ENCODE results near the gene GRIK1.

Gene GRIK1

DNA sequence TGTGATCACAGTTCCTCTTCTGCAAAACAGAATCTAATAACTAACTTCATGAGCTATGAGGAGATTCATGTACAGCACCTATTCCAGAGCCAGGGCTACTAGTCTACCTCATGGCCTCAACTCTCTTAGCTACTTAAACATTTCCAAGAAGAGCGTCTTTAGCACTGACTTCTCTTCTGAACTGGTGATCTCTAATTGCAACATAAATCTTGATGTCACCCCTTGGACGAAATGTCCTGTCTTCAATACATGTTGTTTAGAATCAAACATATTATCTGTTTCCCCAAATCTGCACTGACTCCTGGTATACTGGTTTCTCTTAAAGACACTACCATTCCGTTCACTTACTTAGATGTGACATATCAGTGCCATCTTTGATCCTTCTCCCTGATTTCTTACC lies 88.2 kb downstream of the GRIK1 start:
- Histone ChIP-seq H3K36me3 (ENCODE audit: insufficient read depth, low read length) (no peaks in the 10 kb centered on the region), H3K79me2 (ENCODE audit: insufficient read depth, low read length) (no peaks in the 10 kb centered on the region), H4K20me1 (ENCODE audit: insufficient read depth, low read length) (no peaks in the 10 kb centered on the region), H3K9me2 (ENCODE audit: low read depth, low read length) (no peaks in the 10 kb centered on the region), H3K4me2 (ENCODE audit: low read length) (no peak overlapping the region), H3K27ac (ENCODE audit: low read depth, low read length, poor library complexity, severe bottlenecking) (no peak overlapping the region), H3K4me3 (ENCODE audit: low read depth, low read length, poor library complexity, severe bottlenecking) (no peak overlapping the region), H3K4me1 (ENCODE audit: insufficient read depth, low read length, severe bottlenecking) (no peaks in the 10 kb centered on the region), H3F3A (ENCODE audit: insufficient read depth, low read length) (no peaks in the 10 kb centered on the region), H3K9me3 (ENCODE audit: low read length) (no peaks in the 10 kb centered on the region), H3K9ac (ENCODE audit: low read length) (no peak overlapping the region), H3K27me3 (ENCODE audit: insufficient read depth, low read length) (no peaks in the 10 kb centered on the region), H2AFZ (ENCODE audit: low read length) (no peak overlapping the region)
- TF ChIP-seq CTCF (IDR thresholded peaks at IDR 0.05; ENCODE audit: low read length) (no peak), EZH2 (IDR thresholded peaks at IDR 0.05; ENCODE audit: borderline replicate concordance, low read length) (no peak)

- Histone ChIP-seq H2AFZ (ENCODE audit: low read length) (no peak overlapping the region), H3K9me2 (ENCODE audit: low read depth, low read length) (no peaks in the 10 kb centered on the region), H3K36me3 (ENCODE audit: insufficient read depth, low read length) (no peaks in the 10 kb centered on the region), H3K4me3 (ENCODE audit: low read depth, low read length, poor library complexity, severe bottlenecking) (no peak overlapping the region), H4K20me1 (ENCODE audit: insufficient read depth, low read length) (no peaks in the 10 kb centered on the region), H3K79me2 (ENCODE audit: insufficient read depth, low read length) (no peaks in the 10 kb centered on the region), H3K9me3 (ENCODE audit: low read length) (no peaks in the 10 kb centered on the region), H3K4me2 (ENCODE audit: low read length) (no peak overlapping the region), H3K27ac (ENCODE audit: low read depth, low read length, poor library complexity, severe bottlenecking) (no peak overlapping the region), H3K27me3 (ENCODE audit: insufficient read depth, low read length) (no peaks in the 10 kb centered on the region), H3F3A (ENCODE audit: insufficient read depth, low read length) (no peaks in the 10 kb centered on the region), H3K9ac (ENCODE audit: low read length) (no peak overlapping the region), H3K4me1 (ENCODE audit: insufficient read depth, low read length, severe bottlenecking) (no peaks in the 10 kb centered on the region)
- peak; percentile 73 for TF ChIP-seq CTCF (IDR thresholded peaks at IDR 0.05; ENCODE audit: low read length)
- no peak for TF ChIP-seq EZH2 (IDR thresholded peaks at IDR 0.05; ENCODE audit: borderline replicate concordance, low read length)
Measured at GRCh38 chr21:29849735-29850176, 90.0 kb downstream of the GRIK1 start.

DNA sequence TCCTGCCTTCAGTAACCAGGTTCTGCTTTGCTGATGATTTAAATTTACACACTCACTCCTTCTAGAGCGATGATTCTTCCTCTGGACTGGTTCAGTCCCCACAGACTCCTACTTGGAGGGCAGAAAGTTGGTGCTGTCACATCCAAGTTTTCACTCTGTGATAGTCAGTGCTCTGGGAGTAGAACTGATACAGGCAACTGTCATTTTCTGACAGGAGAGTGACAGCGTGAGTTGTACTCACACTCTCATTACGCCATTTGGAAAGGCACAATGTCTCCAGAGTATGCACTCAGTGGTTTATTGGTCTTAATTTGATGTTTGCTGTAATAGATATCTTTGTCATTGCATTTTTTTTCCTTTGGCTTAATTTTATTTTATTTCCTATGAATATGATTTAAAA lies 96.0 kb downstream of the GRIK1 start:
- Histone ChIP-seq H3K4me1 (ENCODE audit: insufficient read depth, low read length, severe bottlenecking) (no peaks in the 10 kb centered on the region), H3K9me3 (ENCODE audit: low read length) (no peaks in the 10 kb centered on the region), H3K27ac (ENCODE audit: low read depth, low read length, poor library complexity, severe bottlenecking) (no peak overlapping the region), H3K9ac (ENCODE audit: low read length) (no peak overlapping the region), H3F3A (ENCODE audit: insufficient read depth, low read length) (no peaks in the 10 kb centered on the region), H3K27me3 (ENCODE audit: insufficient read depth, low read length) (no peaks in the 10 kb centered on the region), H3K36me3 (ENCODE audit: insufficient read depth, low read length) (no peaks in the 10 kb centered on the region), H4K20me1 (ENCODE audit: insufficient read depth, low read length) (no peaks in the 10 kb centered on the region), H3K4me3 (ENCODE audit: low read depth, low read length, poor library complexity, severe bottlenecking) (no peak overlapping the region), H3K9me2 (ENCODE audit: low read depth, low read length) (no peaks in the 10 kb centered on the region), H2AFZ (ENCODE audit: low read length) (no peak overlapping the region), H3K4me2 (ENCODE audit: low read length) (no peak overlapping the region), H3K79me2 (ENCODE audit: insufficient read depth, low read length) (no peaks in the 10 kb centered on the region)
- no peak for TF ChIP-seq EZH2 (IDR thresholded peaks at IDR 0.05; ENCODE audit: borderline replicate concordance, low read length)
- no peak for TF ChIP-seq CTCF (IDR thresholded peaks at IDR 0.05; ENCODE audit: low read length)
